GM20000 (cell line): ENCODE results near the gene FER.

Experiments used
- DNase-seq: peaks from one replicate; pipeline ENCODE4 v3.0.0; 2012; ENCODE audit warnings: low spot score
- CTCF ChIP-seq: IDR thresholded peaks from 2 replicates; pipeline ENCODE4 v1.5.1; 2012; ENCODE audit warnings: mild to moderate bottlenecking, control low read depth; ENCODE audit errors: extremely low read depth, missing control alignments

The FER gene

GRCh38 chr5:109076741-109077140, 329.0 kb downstream of the FER start:
- TF ChIP-seq CTCF, result no peak
- no peak for DNase-seq

DNA sequence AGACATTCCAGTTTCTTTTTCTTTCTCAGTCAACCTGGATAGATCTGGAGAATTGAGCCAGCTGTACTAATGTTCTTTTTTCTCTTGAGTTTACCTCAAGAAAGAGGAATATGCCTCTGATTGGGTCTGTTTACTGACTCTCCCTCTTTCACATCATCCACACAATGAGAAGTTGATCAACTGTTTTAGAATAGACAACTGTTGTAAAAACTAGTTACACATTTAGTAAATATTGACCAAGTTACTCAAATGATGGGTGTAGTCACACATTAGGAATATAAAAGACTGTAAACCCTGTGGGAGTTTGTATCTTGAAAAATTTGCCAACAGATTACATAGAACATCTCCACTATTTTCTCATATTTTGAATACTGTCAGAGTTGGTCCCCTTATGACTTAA, 330.8 kb downstream of the FER start:
- TF ChIP-seq CTCF, result no peak
- no peak for DNase-seq

GRCh38 chr5:109080481-109080880, 332.8 kb downstream of the FER start:
- no peak for TF ChIP-seq CTCF
- no peak for DNase-seq

DNA sequence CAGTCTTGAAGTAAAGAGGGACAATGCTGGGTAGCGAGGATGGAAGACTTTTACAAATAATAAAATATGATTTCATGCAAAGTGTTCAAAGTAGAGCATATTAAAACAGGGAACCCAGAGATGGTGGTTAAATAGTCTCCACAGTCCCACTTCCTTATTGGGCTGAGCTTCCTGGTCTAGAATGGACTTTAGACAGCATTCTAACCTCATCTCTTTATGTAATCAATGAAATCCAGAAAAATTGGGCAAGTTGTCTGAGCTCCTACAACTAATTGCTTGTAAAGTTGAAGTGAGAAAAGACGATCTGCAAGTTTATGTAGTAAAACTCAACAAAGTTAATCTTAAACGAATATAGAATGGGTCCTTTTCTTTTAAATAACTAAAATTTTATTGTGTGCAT, 333.2 kb downstream of the FER start:
- no peak for DNase-seq
- TF ChIP-seq CTCF, result no peak

- no peak for DNase-seq
- no peak for TF ChIP-seq CTCF
Measured at GRCh38 chr5:109083937-109084336, 336.2 kb downstream of the FER start.

- no peak for DNase-seq
- TF ChIP-seq CTCF, result no peak
Measured at GRCh38 chr5:109089191-109089590, 341.5 kb downstream of the FER start.

DNA sequence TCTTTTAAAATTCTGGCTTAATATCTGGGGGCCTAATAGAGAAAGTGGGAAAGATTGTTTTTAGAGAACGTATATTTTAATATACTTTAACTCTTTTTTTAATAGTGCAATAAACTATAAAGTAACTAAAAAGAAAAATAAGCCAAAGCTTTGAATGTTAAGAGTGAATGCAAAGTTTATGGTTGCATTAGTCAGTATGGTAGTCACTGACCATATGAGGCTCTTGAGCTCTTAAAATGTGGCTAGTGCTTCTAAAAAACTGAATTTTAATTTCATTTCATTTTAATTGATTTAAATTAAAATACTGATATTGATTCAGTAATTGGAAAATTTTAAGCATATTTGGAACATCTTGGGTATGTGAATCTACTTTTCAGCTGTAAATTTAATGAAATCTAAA, 351.4 kb downstream of the FER start:
- no peak for DNase-seq
- no peak for TF ChIP-seq CTCF
